Measurements from ENCODE around the gene MAPK8IP1.
"Not testable (repeated sequence)": the region's sequence is repeated elsewhere in the genome, so short reads cannot be mapped to it uniquely, and the experiment has no call there.

The MAPK8IP1 gene
- long read RNA-seq: 0 reads

DNA sequence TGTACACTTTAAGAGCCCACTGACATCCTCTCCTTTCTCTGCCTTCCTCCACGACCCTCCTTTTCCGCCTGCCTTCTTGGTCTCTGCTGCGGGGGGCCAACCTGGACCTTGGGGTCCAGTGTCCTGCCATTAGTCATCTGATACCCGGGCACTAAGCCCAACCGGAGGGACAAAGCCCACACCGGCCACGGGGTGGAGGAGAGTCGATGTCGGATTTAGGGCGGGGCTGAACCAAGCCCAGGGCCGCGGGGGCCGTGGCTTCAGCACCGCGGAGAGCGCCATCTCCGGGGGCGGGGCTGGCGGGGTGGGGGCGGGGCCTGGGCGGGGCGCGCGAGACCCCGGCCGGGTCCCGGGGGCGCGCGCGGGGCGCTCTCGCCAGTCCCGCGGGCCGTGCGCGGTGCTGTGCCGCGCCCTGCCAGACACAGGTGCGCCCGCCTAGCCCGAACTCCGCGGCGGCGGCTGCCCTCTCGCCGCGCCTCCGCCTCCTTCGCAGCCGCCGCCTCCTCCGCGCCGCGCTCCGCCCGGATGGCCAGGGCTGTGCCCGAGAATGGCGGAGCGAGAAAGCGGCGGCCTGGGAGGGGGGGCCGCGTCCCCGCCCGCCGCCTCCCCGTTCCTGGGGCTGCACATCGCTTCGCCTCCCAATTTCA, at the start of gene MAPK8IP1:
Gene MAPK8IP1 (plus strand): TSS at position 378 of the 647 bp plus-strand sequence. CDS start 170 bp downstream, at position 548.
- Histone ChIP-seq H3K27ac (replicated peaks) (no peak within 1 kb of the TSS), H3K4me3 (replicated peaks; ENCODE audit: insufficient read depth, low read length) (peak within 1 kb of the TSS; percentile 34), H3K27me3 (ENCODE audit: insufficient read depth, poor library complexity, severe bottlenecking) (no peaks in the 10 kb centered on the region)
- peak in 1 of 2 experiments; percentile 23 for DNase-seq (ENCODE audit: low read depth in 1 of 2, low spot score in 1 of 2)
- no peak for TF ChIP-seq SPI1 (IDR thresholded peaks at IDR 0.05; ENCODE audit: borderline replicate concordance, low read depth)
- TF ChIP-seq, protein P1, sequence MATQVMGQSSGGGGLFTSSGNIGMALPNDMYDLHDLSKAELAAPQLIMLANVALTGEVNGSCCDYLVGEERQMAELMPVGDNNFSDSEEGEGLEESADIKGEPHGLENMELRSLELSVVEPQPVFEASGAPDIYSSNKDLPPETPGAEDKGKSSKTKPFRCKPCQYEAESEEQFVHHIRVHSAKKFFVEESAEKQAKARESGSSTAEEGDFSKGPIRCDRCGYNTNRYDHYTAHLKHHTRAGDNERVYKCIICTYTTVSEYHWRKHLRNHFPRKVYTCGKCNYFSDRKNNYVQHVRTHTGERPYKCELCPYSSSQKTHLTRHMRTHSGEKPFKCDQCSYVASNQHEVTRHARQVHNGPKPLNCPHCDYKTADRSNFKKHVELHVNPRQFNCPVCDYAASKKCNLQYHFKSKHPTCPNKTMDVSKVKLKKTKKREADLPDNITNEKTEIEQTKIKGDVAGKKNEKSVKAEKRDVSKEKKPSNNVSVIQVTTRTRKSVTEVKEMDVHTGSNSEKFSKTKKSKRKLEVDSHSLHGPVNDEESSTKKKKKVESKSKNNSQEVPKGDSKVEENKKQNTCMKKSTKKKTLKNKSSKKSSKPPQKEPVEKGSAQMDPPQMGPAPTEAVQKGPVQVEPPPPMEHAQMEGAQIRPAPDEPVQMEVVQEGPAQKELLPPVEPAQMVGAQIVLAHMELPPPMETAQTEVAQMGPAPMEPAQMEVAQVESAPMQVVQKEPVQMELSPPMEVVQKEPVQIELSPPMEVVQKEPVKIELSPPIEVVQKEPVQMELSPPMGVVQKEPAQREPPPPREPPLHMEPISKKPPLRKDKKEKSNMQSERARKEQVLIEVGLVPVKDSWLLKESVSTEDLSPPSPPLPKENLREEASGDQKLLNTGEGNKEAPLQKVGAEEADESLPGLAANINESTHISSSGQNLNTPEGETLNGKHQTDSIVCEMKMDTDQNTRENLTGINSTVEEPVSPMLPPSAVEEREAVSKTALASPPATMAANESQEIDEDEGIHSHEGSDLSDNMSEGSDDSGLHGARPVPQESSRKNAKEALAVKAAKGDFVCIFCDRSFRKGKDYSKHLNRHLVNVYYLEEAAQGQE (IDR thresholded peaks at IDR 0.05; ENCODE audit: insufficient replicate concordance, low read depth): peak; percentile 89

DNA sequence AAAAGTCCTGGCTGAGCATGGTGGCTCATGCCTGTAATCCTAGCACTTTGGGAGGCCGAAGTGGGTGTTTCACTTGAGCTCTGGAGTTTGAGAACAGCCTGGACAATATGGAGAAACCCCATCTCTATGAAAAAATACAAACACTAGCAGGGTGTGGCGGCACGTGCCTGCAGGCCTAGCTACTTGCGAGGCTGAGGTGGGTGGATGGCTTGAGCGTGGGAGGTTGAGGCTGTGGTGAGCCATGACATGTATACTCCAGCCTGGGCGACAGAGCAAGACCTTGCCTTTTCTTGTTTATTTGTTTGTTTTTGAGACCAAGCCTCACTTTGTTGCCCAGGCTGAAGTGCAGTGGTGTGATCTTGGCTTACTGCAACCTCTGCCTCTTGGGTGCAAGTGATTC, 46.2 kb upstream of the MAPK8IP1 start:
- TF ChIP-seq GABPA (IDR thresholded peaks at IDR 0.05; ENCODE audit: low read depth) (no peak), POLR2AphosphoS5 (IDR thresholded peaks at IDR 0.05; ENCODE audit: low read depth) (no peak), SPI1 (IDR thresholded peaks at IDR 0.05; ENCODE audit: borderline replicate concordance, low read depth) (no peak)
- TF ChIP-seq, protein P1 (IDR thresholded peaks at IDR 0.05; ENCODE audit: insufficient replicate concordance, low read depth): no peak
- TF ChIP-seq, protein P2, sequence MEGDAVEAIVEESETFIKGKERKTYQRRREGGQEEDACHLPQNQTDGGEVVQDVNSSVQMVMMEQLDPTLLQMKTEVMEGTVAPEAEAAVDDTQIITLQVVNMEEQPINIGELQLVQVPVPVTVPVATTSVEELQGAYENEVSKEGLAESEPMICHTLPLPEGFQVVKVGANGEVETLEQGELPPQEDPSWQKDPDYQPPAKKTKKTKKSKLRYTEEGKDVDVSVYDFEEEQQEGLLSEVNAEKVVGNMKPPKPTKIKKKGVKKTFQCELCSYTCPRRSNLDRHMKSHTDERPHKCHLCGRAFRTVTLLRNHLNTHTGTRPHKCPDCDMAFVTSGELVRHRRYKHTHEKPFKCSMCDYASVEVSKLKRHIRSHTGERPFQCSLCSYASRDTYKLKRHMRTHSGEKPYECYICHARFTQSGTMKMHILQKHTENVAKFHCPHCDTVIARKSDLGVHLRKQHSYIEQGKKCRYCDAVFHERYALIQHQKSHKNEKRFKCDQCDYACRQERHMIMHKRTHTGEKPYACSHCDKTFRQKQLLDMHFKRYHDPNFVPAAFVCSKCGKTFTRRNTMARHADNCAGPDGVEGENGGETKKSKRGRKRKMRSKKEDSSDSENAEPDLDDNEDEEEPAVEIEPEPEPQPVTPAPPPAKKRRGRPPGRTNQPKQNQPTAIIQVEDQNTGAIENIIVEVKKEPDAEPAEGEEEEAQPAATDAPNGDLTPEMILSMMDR (IDR thresholded peaks at IDR 0.05; ENCODE audit: insufficient read depth, low read length): no peak
- Histone ChIP-seq H3K4me3 (replicated peaks; ENCODE audit: insufficient read depth, low read length) (no peak overlapping the region), H3K27me3 (ENCODE audit: insufficient read depth, poor library complexity, severe bottlenecking) (no peaks in the 10 kb centered on the region), H3K27ac (replicated peaks) (no peak overlapping the region)
- DNase-seq (ENCODE audit: low read depth in 1 of 2, low spot score in 1 of 2): no peak

DNA sequence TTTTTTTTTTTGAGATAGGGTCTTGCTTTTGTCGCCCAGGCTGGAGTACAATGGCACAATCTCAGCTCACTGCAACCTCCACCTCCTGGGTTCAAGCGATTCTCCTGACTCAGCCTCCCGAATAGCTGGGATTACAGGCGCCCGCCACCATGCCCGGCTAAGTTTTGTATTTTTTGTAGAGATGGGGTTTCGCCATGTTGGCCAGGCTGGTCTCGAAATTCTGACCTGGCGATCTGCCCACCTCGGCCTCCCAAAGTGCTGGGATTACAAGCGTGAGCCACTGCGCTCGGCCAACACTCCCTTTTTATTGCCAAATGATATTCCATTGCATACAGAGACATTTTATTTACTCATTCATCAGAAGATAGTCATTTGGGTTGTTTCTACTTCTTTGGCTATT, 45.2 kb upstream of the MAPK8IP1 start:
- not testable (repeated sequence) for H3K27me3 ChIP-seq (ENCODE audit: insufficient read depth, poor library complexity, severe bottlenecking); H3K27ac ChIP-seq (replicated peaks); DNase-seq (ENCODE audit: low read depth in 1 of 2, low spot score in 1 of 2); H3K4me3 ChIP-seq (replicated peaks; ENCODE audit: insufficient read depth, low read length)

DNA sequence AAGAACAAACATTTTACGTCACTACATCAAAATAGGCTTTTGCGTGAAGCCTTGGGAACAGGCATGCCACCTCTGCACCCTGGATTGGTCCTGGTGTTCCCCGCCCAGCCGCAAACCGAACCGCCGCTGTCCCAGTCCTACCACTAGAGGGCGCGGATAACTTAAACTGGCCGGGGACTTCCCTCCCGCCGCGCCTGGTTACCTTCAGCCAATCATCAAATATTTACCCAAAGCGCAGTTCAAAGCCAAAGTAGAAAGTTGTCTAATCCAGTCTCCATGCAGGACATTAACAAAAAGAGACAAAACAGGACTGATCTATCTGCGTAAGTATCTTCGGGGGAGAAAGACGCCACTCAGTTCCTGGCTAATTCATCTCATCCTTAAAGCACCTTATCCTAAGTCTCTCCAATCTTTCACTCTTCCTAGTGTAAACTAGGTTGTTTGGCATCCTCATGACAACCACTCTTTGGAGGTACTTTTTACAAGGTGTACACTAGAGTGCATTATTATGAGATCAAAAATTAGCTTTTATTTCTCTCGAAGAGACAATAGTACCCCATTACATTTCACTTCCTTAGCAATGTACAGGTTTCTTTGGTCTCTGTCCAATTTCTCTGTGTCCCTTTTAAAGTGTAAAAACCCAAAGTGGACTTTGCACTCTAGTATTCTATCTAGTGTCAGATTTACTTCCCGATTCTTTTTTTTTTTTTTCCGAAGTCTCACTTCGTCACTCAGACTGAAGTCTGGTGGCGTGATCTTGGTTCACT, 42.1 kb upstream of the MAPK8IP1 start:
- DNase-seq (ENCODE audit: low read depth in 1 of 2, low spot score in 1 of 2): peak; percentile 80 to 81
- H3K4me3 ChIP-seq (replicated peaks; ENCODE audit: insufficient read depth, low read length): no peak overlapping the region
- peak overlapping the region; percentile 39 for H3K27ac ChIP-seq (replicated peaks)
- TF ChIP-seq SPI1 (IDR thresholded peaks at IDR 0.05; ENCODE audit: borderline replicate concordance, low read depth): peak; percentile 76; the same call in 1 of the 2 replicates
- no peak for TF ChIP-seq GABPA (IDR thresholded peaks at IDR 0.05; ENCODE audit: low read depth)
- TF ChIP-seq, protein P2 (IDR thresholded peaks at IDR 0.05; ENCODE audit: insufficient read depth, low read length): peak; percentile 77
- no peaks in the 10 kb centered on the region for H3K27me3 ChIP-seq (ENCODE audit: insufficient read depth, poor library complexity, severe bottlenecking)

All from HL-60 (cell line).